HPDE6-E6E7 (cell line): Measurements from ENCODE around the gene SS18L1.
"Not testable (repeated sequence)": the region's sequence is repeated elsewhere in the genome, so short reads cannot be mapped to it uniquely, and the experiment has no call there.

Experiments
- DNase-seq: peaks from one replicate; pipeline ENCODE4 v3.0.0; 2011; ENCODE audit warnings: missing footprints; ENCODE audit errors: extremely low spot score

SS18L1 gene

GRCh38 chr20:62137478-62138203 lies 5.9 kb upstream of the SS18L1 start:
- DNase-seq = no peak

DNA sequence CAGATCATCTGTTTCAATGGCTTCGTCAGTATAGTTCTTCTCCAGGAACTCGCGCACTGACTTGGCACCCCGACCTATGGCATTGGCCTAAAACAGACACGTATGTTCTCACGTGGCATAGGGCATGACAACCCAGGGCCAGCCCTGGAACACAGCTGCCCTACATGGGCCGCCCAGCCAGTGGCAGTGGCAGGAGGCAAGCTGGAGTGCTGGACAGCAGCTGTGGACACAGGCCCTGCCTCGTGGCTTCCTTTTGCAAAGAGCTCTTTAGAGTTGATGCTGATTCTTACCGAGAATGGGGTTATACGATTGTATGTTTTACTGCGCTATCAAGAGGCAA lies 5.4 kb upstream of the SS18L1 start:
- no peak for DNase-seq

- DNase-seq = no peak
Observed at GRCh38 chr20:62138912-62139311, 4.7 kb upstream of the SS18L1 start.

DNA sequence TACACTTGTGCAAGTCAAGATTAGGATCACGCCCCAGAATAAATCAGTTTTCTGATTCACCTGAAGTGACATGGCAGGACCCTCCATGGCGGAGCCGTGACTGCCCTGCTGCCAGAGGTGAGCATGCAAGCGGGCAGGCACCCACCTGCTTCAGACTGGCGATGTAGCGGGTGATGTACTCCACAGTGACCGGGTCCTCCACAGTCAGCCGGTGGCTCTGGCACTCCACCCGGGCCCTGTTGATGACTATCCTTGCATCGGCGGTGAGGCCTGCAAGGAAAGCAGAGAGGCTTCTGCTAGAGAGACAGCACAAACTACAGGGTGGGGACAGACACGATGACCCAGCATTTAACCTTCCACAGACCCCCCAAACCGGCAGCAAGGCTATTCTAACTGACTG lies 3.9 kb upstream of the SS18L1 start:
- DNase-seq = no peak

DNA sequence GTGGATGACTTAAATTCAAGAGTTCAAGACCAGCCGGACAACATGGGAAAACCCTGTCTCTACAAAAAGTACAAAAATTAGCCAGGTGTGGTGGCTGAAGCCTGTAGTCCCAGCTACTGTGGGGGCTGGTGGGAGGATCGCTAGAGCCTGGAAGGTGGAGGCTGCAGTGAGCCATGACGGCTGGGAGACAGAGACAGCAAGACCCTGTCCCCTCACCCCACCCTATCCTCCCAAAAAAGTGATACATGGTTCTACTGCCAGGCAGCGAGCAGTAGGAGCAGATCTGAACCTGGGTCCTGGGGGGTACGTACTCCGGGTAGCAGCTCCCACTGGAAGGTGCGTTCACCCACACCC lies 2.5 kb upstream of the SS18L1 start:
- DNase-seq = no peak

DNA sequence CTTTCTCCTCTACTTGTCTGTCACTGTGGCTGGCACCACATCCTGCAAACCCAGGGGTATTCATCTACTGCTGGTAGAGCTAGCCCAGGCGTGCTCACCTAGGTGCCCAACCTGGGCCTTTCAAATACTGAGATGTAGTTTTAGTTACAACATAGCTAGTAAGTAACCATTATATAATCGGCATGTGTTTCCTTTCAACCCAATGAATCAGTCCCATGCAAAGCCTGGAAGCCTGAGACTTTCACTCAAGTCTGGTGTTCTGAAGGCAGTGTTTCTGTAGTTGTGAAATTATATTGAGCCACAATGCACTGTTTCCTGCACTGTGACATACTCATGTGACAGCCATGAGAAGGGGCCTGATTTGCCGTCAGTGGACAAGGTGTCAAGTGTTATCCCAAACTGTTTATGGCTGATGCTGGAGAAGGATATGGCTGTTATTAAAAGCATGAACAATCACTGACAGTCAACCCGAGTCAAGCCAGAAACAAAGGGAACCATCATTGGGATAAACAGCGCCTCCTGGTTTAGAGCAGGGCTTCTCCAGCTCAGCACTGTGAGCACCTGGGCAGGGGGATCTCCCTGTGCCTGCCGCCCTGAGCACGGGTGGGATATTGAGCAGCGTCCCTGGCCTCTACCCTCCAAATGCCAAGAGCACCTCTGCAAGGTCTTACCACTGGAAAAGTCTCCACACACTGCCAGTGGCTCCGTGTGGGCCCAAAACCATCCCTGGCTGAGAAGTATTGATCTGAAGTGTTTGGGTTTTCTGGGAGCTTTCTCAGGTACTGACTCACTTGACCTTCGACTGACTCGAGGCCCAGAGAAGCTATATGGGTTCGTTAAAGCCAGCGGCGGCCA lies 1.9 kb upstream of the SS18L1 start:
- DNase-seq = peak; percentile 58

- no peak for DNase-seq
Observed at GRCh38 chr20:62142252-62143080, 1.1 kb upstream of the SS18L1 start.

GRCh38 chr20:62143957-62144825 lies 622 bp downstream of the SS18L1 start:
- peak; percentile 78 for DNase-seq

DNA sequence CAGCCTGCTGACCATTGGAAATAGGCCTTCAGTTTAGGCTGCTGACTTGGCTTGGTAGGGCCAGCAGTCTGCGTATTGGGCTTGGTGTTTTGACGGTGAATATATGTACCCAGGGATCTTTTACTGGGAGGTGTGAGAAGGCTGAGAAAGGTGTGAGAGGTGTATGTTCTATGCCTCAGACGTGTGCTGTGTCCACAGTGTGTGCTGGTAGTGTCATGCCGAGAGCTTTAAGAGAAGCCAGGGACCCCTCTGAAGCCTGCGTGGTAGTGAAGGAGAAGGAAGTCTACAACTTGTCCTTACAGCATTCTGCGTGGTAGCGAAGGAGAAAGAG lies 2.1 kb downstream of the SS18L1 start:
- no peak for DNase-seq

DNA sequence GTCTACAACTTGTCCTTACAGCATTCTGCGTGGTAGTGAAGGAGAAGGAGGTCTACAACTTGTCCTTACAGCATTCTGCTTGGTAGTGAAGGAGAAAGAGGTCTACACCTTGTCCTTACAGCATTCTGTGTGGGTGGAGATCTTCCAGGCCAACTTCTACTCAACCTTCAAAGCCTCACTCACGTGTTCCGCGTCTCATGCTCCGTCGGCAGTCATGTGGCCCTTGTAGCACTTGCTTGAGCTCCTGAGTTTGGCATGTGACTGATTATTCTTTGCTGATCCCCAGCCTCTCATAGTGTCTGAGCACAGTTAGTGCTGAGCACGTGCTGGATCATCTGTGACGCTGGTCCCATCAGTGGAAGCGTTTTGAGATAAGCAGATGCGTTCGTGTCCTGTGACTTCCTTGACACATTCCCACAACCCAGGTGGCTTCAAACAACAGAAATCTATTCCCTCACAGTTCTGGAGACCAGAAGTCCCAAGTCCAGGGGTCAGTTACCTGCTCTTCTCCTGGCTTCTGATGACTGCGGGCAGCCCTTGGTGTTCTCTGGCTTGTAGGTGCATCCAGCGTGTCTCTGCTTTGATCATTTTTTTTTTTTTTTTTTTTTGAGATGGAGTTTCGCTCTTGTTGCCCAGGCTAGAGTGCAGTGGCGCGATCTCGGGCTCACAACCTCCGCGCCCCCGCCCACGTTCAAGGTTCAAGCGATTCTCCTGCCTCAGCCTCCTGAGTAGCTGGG lies 2.6 kb downstream of the SS18L1 start:
- no peak for DNase-seq

DNA sequence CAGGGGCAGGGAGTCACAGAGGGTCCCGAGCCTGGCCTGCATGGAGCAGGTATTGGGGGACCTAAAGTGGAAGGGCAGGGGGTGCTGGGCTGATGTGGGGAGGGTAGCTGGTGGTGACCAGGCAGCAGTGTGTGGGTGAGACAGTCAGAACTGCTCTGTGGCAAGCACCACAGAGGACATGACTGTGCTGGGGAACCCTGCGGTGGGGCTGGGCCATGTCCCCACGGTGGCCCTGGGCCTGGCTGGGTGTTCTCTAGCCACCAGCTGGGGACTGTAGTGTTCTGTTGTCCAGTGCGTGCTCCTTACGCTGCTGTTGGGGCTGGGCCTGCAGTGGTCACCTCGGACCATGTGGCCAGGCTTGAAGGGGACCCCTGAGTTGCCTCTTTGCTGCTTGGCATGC lies 3.6 kb downstream of the SS18L1 start:
- no peak for DNase-seq

DNA sequence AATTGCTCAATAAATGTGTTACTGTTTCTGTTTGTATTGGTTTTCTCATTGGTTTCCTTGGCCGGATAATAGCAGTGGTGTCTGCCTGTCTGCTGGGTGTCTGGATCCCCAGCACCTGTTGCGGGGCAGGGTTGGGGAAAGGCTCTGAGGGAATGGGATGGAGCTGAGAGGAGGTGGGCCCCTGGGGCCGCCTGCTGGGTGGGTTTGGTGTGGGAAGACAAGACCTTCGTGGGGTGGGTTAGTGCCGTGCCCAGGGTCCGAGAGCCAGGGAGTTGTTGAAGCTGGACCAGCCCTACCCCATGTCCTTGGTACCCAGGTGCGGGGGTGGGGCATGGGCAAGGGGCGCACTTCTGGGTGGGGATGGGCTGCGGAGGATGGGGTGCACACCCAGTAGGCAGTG lies 4.0 kb downstream of the SS18L1 start:
- no peak for DNase-seq

GRCh38 chr20:62148383-62148782 lies 4.8 kb downstream of the SS18L1 start:
- not testable (repeated sequence) for DNase-seq

- no peak for DNase-seq
Observed at GRCh38 chr20:62148908-62149314, 5.3 kb downstream of the SS18L1 start.

GRCh38 chr20:62149532-62150309 lies 6.2 kb downstream of the SS18L1 start:
- peak; percentile 90 for DNase-seq

DNA sequence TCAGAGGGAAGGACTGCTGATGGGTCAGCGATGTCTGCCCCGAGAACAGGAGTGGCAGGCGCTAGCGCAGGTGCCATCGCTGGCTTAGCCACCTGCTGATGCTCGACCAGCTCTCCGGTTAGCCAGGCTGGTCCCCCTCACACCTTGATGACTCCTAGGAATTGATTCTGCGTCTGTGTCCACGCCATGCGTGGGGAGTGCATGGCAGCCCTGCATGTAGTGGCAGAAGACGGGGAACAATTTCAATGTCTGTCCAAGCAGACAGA lies 6.7 kb downstream of the SS18L1 start:
- DNase-seq = no peak

- no peak for DNase-seq
Observed at GRCh38 chr20:62151225-62151624, 7.7 kb downstream of the SS18L1 start.

DNA sequence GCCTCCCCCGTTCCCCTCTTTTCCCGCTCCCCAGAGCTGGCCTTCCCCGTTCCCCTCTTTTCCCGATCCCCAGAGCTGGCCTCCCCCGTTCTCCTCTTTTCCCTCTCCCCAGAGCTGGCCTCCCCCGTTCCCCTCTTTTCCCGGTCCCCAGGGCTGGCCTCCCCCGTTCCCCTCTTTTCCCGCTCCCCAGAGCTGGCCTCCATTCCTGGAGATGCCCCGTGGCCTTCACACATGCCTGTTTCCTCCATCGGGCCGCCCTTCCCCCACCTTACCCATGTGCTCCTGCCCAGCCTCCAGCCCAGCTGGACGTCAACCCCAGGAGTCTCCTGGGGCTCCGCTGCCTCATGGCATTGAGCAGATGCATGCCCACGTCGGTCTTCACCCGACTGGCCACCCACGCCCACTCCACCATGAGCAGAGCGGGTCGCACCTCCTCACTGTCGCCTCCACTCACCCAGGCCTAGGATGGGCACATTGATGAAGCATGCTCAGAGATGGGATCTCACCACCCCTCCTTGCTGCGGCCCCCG lies 8.3 kb downstream of the SS18L1 start:
- no peak for DNase-seq

DNA sequence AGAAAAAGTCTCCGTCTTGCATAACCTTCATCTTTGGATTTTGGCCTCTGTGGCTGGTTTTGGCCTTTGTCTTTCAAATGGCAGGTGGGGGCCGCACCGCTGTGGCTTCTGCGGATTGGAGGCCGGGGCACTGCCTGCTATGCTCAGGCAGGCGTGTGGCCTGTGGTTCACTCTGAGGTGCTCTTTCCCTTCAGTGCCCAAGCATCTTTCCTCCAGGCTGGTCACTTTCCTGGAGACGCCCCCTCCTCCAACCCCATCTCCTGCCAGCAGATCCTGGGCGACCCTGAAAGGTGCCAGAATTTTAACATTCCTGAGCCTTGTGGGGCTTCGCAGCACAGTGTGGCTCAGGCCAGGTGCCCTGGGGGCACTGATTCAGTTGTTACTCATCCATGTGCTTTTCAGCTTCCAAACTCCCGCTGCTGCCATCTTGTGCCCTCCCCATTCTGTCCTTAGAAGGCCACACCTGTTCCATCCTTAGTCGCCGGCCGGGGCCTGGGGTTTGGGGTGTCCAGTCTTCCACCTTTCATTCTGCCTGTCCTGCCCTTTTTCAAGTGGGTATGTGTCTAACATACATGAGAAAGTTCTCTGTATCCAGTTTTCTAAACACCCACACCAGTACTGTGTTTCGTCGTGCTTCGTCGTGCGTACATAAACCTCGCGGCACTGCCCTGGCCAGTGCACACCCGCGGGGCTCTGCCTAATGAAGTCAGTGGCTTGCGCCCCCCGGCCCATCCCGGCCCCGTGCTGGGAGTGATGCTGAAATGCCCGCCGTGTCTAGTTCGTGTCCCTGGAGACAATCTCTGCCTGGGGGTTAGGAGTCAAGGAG lies 12.1 kb downstream of the SS18L1 start:
- no peak for DNase-seq

DNA sequence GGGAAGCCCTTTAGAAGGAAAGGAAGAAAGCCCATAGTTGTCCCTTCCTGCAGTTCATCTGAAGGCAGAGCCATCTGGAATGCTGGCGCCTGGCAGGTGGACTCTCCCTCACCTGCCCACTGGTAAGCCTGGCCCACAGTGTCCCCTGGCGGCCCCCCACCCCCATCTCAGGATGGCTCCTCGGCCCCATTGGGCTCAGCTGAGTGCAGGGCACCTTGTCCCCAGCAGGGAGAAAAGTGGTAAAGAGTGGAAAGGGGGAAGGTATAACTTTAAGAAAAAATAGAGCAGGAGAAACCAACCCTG lies 12.6 kb downstream of the SS18L1 start:
- no peak for DNase-seq
